ENCODE data around the gene CHMP3.

DNA sequence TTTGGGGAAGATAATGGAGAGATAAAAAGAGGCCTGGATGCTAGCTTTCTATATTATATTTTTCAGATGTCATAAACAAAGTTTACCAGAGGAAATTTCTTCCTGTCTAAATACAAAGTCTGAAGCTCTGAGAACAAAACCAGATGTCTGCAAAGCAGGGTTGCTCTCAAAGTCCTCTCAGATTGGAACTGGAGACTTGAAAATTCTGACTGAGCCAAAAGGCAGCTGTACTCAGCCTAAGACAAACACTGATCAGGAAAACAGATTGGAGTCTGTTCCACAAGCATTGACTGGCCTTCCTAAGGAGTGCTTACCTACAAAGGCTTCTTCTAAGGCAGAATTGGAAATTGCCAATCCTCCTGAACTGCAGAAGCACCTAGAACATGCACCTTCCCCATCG is 96.9 kb downstream of the CHMP3 start:
- TF ChIP-seq, protein P1, sequence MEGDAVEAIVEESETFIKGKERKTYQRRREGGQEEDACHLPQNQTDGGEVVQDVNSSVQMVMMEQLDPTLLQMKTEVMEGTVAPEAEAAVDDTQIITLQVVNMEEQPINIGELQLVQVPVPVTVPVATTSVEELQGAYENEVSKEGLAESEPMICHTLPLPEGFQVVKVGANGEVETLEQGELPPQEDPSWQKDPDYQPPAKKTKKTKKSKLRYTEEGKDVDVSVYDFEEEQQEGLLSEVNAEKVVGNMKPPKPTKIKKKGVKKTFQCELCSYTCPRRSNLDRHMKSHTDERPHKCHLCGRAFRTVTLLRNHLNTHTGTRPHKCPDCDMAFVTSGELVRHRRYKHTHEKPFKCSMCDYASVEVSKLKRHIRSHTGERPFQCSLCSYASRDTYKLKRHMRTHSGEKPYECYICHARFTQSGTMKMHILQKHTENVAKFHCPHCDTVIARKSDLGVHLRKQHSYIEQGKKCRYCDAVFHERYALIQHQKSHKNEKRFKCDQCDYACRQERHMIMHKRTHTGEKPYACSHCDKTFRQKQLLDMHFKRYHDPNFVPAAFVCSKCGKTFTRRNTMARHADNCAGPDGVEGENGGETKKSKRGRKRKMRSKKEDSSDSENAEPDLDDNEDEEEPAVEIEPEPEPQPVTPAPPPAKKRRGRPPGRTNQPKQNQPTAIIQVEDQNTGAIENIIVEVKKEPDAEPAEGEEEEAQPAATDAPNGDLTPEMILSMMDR (IDR thresholded peaks at IDR 0.05): no peak
- no peak for TF ChIP-seq POLR2A (IDR thresholded peaks at IDR 0.05)

Data from gastroesophageal sphincter (tissue), 3 donors.